Measurements from ENCODE around the gene PELI1. TPM values are rescaled to one million over a fixed set of nuclear protein-coding genes. Genes with fewer than 3 reads are reported as not detected.

PELI1 gene
- total and polyA plus RNA-seq, 2 experiments from 2014 or later = 30.5 to 62.9 TPM

GRCh38 chr2:64165706-64166105 is 21.5 kb upstream of the PELI1 start:
- H3K4me2 ChIP-seq = no peak overlapping the region
- H4K20me1 ChIP-seq (ENCODE audit: insufficient read depth, poor library complexity, severe bottlenecking) = no peaks in the 10 kb centered on the region
- no peaks in the 10 kb centered on the region for H3K36me3 ChIP-seq (replicated peaks; ENCODE audit: insufficient read depth, low read depth)
- no peaks in the 10 kb centered on the region for H3K9me2 ChIP-seq (replicated peaks; ENCODE audit: insufficient read depth)
- no peaks in the 10 kb centered on the region for H3K4me1 ChIP-seq (ENCODE audit: insufficient read depth)
- no peak overlapping the region for H3K27ac ChIP-seq
- no peaks in the 10 kb centered on the region for H3K9me3 ChIP-seq (ENCODE audit: low read depth)
- no peak for DNase-seq (ENCODE audit: low spot score)
- no peaks in the 10 kb centered on the region for H3K27me3 ChIP-seq
- H3K4me3 ChIP-seq = no peak overlapping the region
- no peak for TF ChIP-seq CTCF (IDR thresholded peaks at IDR 0.05; ENCODE audit: poor library complexity)
- no peak for TF ChIP-seq EZH2phosphoT487 (IDR thresholded peaks at IDR 0.05; ENCODE audit: low read depth, severe bottlenecking, unreplicated experiment)
- TF ChIP-seq EZH2 (IDR thresholded peaks at IDR 0.05; ENCODE audit: borderline replicate concordance) = no peak
- no peak overlapping the region for H2AFZ ChIP-seq
- no peaks in the 10 kb centered on the region for H3K79me2 ChIP-seq
- WGBS (ENCODE audit: low lambda C conversion rate, missing lambda C conversion rate) = 68% methylated on average over 1 of the region's 1 CpG

DNA sequence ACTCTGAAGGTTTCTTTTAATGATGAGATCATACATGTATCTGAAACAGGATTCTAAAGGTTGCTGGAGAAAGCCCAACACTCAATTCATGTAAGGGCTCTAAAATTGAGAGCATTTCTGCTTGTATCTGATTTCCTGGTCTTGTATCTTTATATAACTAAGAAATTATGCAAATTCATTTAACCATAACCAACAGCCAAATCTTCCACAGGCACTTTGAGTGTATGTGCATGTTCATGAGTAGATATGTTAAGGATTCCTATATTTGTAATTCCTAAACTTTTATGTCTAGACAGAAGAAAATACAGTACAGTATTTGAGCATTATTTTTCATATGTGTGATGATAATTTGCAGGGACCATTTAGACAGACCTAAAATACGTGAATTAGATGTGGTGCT is 20.4 kb upstream of the PELI1 start:
- no peaks in the 10 kb centered on the region for H3K27me3 ChIP-seq
- H3K36me3 ChIP-seq (replicated peaks; ENCODE audit: insufficient read depth, low read depth) = no peaks in the 10 kb centered on the region
- no peak for TF ChIP-seq EZH2phosphoT487 (IDR thresholded peaks at IDR 0.05; ENCODE audit: low read depth, severe bottlenecking, unreplicated experiment)
- no peak for TF ChIP-seq EZH2 (IDR thresholded peaks at IDR 0.05; ENCODE audit: borderline replicate concordance)
- TF ChIP-seq CTCF (IDR thresholded peaks at IDR 0.05; ENCODE audit: poor library complexity) = no peak
- no peaks in the 10 kb centered on the region for H3K79me2 ChIP-seq
- H3K4me1 ChIP-seq (ENCODE audit: insufficient read depth) = no peaks in the 10 kb centered on the region
- 88% methylated on average over 1 of the region's 1 CpG for WGBS (ENCODE audit: low lambda C conversion rate, missing lambda C conversion rate)
- H3K4me3 ChIP-seq = no peak overlapping the region
- H4K20me1 ChIP-seq (ENCODE audit: insufficient read depth, poor library complexity, severe bottlenecking) = no peaks in the 10 kb centered on the region
- no peak for DNase-seq (ENCODE audit: low spot score)
- no peak overlapping the region for H3K4me2 ChIP-seq
- H3K27ac ChIP-seq = no peak overlapping the region
- H3K9me3 ChIP-seq (ENCODE audit: low read depth) = no peaks in the 10 kb centered on the region
- H3K9me2 ChIP-seq (replicated peaks; ENCODE audit: insufficient read depth) = no peaks in the 10 kb centered on the region
- H2AFZ ChIP-seq = no peak overlapping the region

DNA sequence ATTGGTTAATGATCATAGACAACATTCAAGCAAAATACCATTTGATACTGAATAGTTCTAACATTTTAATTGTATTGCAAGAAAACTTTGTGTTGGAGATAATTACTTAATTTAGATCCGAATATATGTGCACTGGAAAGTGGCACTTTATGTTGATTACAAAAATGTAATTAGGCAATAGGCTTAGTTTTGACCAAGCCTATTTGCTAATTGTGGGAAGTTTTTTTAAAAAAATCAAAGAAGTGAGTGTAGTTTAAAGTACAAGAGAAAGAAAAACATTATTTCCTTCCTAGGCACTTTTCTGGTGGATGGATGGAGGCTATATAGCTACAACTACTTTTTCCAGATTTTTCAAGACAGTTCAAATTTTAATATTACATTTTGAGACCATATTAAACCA is 18.3 kb upstream of the PELI1 start:
- no peaks in the 10 kb centered on the region for H3K9me2 ChIP-seq (replicated peaks; ENCODE audit: insufficient read depth)
- no peak overlapping the region for H3K27ac ChIP-seq
- H3K36me3 ChIP-seq (replicated peaks; ENCODE audit: insufficient read depth, low read depth) = no peaks in the 10 kb centered on the region
- H3K79me2 ChIP-seq = no peaks in the 10 kb centered on the region
- H3K4me3 ChIP-seq = no peak overlapping the region
- no peaks in the 10 kb centered on the region for H3K27me3 ChIP-seq
- TF ChIP-seq EZH2 (IDR thresholded peaks at IDR 0.05; ENCODE audit: borderline replicate concordance) (no peak), CTCF (IDR thresholded peaks at IDR 0.05; ENCODE audit: poor library complexity) (no peak), EZH2phosphoT487 (IDR thresholded peaks at IDR 0.05; ENCODE audit: low read depth, severe bottlenecking, unreplicated experiment) (no peak)
- DNase-seq (ENCODE audit: low spot score) = no peak
- no peak overlapping the region for H3K4me2 ChIP-seq
- no peaks in the 10 kb centered on the region for H3K4me1 ChIP-seq (ENCODE audit: insufficient read depth)
- no peaks in the 10 kb centered on the region for H3K9me3 ChIP-seq (ENCODE audit: low read depth)
- H4K20me1 ChIP-seq (ENCODE audit: insufficient read depth, poor library complexity, severe bottlenecking) = no peaks in the 10 kb centered on the region
- 79% methylated on average over 1 of the region's 1 CpG for WGBS (ENCODE audit: low lambda C conversion rate, missing lambda C conversion rate)
- H2AFZ ChIP-seq = no peak overlapping the region

DNA sequence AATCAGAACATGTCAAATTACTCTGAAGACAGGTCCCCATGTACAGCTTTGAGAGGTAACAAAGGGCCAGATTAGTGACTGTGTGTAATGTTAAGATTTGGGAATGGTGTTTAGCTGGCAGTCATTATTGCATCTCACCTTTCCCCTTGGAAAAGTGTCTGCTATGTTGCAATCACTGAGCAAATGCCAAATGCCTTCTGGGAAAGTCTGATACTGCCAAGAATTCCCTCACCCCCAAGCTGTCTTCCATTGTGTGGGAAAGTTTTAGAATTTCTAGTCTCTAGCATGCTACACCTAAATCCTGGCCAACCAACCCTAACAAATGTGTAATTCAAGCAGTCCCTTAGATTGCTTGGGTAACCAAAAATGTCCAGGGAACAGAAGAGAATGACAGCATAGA is 13.6 kb upstream of the PELI1 start:
- peak; percentile 26 for DNase-seq (ENCODE audit: low spot score)
- no peaks in the 10 kb centered on the region for H3K27me3 ChIP-seq
- peak overlapping the region; percentile 27 for H3K27ac ChIP-seq
- no peaks in the 10 kb centered on the region for H3K9me2 ChIP-seq (replicated peaks; ENCODE audit: insufficient read depth)
- H3K4me2 ChIP-seq = no peak overlapping the region
- no peaks in the 10 kb centered on the region for H4K20me1 ChIP-seq (ENCODE audit: insufficient read depth, poor library complexity, severe bottlenecking)
- no peak overlapping the region for H3K4me3 ChIP-seq
- H3K4me1 ChIP-seq (ENCODE audit: insufficient read depth) = no peaks in the 10 kb centered on the region
- no peaks in the 10 kb centered on the region for H3K9me3 ChIP-seq (ENCODE audit: low read depth)
- no peak for TF ChIP-seq EZH2phosphoT487 (IDR thresholded peaks at IDR 0.05; ENCODE audit: low read depth, severe bottlenecking, unreplicated experiment)
- TF ChIP-seq CTCF (IDR thresholded peaks at IDR 0.05; ENCODE audit: poor library complexity) = no peak
- no peak for TF ChIP-seq EZH2 (IDR thresholded peaks at IDR 0.05; ENCODE audit: borderline replicate concordance)
- H3K79me2 ChIP-seq = no peaks in the 10 kb centered on the region
- no peaks in the 10 kb centered on the region for H3K36me3 ChIP-seq (replicated peaks; ENCODE audit: insufficient read depth, low read depth)
- no peak overlapping the region for H2AFZ ChIP-seq

Data from hepatocyte (in vitro differentiated cells).